NCI-H774 (cell line): ENCODE data around the gene ERP44.
"Not testable (repeated sequence)": the region's sequence is repeated elsewhere in the genome, so short reads cannot be mapped to it uniquely, and the experiment has no call there.

Experiments
- DNase-seq: peaks from one replicate; lab custom pipeline; 2025; lab: John Stamatoyannopoulos, UW

Gene ERP44

GRCh38 chr9:100011062-100011681 is 87.6 kb downstream of the ERP44 start:
- DNase-seq = peak; percentile 2

GRCh38 chr9:99999797-100000196 is 99.0 kb downstream of the ERP44 start:
- no peak for DNase-seq

- no peak for DNase-seq
Measured at GRCh38 chr9:99998866-99999265, 99.9 kb downstream of the ERP44 start.

GRCh38 chr9:99998266-99998665 is 100.5 kb downstream of the ERP44 start:
- no peak for DNase-seq

- not testable (repeated sequence) for DNase-seq
Measured at GRCh38 chr9:99990508-99990907, 108.3 kb downstream of the ERP44 start.

- DNase-seq = peak; percentile 41
Measured at GRCh38 chr9:99986642-99987041, 112.2 kb downstream of the ERP44 start.

GRCh38 chr9:99980598-99980997 is 118.2 kb downstream of the ERP44 start:
- DNase-seq = no peak

GRCh38 chr9:99978221-99978620 is 120.6 kb downstream of the ERP44 start:
- DNase-seq = no peak

GRCh38 chr9:99977033-99977792 is 121.6 kb downstream of the ERP44 start:
- DNase-seq = no peak

GRCh38 chr9:99973455-99973854 is 125.3 kb downstream of the ERP44 start:
- no peak for DNase-seq

- no peak for DNase-seq
Measured at GRCh38 chr9:99971410-99971809, 127.4 kb downstream of the ERP44 start.

- no peak for DNase-seq
Measured at GRCh38 chr9:99970481-99970880, 128.3 kb downstream of the ERP44 start.

GRCh38 chr9:99967457-99967856 is 131.3 kb downstream of the ERP44 start:
- no peak for DNase-seq

- DNase-seq = no peak
Measured at GRCh38 chr9:99966716-99967115, 132.1 kb downstream of the ERP44 start.

- no peak for DNase-seq
Measured at GRCh38 chr9:99966001-99966400, 132.8 kb downstream of the ERP44 start.

GRCh38 chr9:99964336-99964735 is 134.5 kb downstream of the ERP44 start:
- no peak for DNase-seq

GRCh38 chr9:99962680-99963261 is 136.0 kb downstream of the ERP44 start:
- no peak for DNase-seq

- no peak for DNase-seq
Measured at GRCh38 chr9:99955606-99956005, 143.2 kb downstream of the ERP44 start.

GRCh38 chr9:99954819-99955218 is 144.0 kb downstream of the ERP44 start:
- no peak for DNase-seq

GRCh38 chr9:99953861-99954507 is 144.8 kb downstream of the ERP44 start:
- no peak for DNase-seq

GRCh38 chr9:99948896-99949295 is 149.9 kb downstream of the ERP44 start:
- DNase-seq = no peak

- DNase-seq = no peak
Measured at GRCh38 chr9:99948482-99948881, 150.3 kb downstream of the ERP44 start.

- no peak for DNase-seq
Measured at GRCh38 chr9:99947395-99947794, 151.4 kb downstream of the ERP44 start.
